ENCODE results near the gene MAP4K1. TPM values are rescaled to one million over a fixed set of nuclear protein-coding genes. Genes with fewer than 3 reads are reported as not detected.
"Not testable (repeated sequence)": the region's sequence is repeated elsewhere in the genome, so short reads cannot be mapped to it uniquely, and the experiment has no call there.

The MAP4K1 gene
- total RNA-seq, 1 donor from 2014 or later: 0.13 TPM

DNA sequence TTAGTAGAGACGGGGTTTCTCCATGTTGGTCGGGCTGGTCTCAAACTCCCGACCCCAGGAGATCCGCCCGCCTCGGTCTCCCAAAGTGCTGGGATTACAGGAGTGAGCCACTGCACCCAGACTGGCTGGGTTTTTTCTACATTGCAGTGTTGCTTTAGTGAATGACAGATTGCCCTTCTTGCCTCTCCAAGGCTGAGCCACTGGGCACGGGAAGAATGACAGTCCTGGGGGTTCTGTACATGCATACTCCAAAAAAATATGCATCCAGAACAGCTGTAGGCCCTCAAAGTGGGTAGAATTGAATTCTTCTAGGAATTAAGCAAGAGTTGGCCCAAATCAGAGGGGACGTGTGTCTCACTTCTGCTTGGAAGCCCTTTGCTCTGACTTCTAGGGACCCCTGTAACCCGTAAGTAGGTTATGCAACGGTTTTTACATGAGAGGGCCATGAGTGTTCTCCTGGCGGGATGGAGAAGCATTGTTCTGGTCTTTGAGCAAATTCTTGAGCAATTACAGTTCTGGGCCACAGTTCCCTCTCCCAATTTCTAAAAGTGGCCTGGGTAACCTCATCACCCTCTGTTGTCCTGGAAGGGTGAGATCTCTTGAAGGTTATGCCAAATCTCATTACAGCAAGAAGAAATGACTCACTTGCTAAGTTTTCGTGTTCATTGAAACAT, 33.3 kb upstream of the MAP4K1 start:
- no peak for DNase-seq (ENCODE audit: low read depth, low spot score)

DNA sequence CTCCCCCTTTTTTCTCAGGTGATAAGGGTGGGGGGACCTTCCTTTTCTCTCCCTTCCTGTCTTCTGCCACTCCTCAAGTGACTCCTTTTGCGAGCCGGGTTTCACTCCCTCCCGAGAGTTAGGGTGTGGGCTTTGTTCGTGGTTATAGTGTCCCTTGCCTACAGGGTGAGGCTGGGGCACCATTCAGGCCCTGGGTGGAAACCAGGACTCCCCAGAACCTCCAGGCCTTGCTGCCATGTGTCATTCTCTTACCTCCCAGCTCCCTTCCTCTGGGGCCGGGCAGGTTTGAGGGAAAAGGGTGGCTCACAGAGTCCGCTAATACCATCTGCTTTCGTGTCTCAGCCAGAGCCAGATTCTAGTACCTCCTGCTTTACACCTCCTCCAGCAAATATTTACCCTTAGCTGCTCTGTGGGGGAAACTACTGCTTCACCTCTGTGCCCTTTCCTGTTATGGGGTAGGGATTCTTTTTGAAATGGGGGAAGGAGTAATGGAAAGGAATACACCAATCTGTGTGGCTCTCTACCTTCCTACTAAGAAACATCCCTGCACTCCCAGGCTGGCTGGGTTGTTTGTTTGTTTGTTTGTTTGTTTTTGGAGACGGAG, 32.5 kb upstream of the MAP4K1 start:
- no peak for DNase-seq (ENCODE audit: low read depth, low spot score)

DNA sequence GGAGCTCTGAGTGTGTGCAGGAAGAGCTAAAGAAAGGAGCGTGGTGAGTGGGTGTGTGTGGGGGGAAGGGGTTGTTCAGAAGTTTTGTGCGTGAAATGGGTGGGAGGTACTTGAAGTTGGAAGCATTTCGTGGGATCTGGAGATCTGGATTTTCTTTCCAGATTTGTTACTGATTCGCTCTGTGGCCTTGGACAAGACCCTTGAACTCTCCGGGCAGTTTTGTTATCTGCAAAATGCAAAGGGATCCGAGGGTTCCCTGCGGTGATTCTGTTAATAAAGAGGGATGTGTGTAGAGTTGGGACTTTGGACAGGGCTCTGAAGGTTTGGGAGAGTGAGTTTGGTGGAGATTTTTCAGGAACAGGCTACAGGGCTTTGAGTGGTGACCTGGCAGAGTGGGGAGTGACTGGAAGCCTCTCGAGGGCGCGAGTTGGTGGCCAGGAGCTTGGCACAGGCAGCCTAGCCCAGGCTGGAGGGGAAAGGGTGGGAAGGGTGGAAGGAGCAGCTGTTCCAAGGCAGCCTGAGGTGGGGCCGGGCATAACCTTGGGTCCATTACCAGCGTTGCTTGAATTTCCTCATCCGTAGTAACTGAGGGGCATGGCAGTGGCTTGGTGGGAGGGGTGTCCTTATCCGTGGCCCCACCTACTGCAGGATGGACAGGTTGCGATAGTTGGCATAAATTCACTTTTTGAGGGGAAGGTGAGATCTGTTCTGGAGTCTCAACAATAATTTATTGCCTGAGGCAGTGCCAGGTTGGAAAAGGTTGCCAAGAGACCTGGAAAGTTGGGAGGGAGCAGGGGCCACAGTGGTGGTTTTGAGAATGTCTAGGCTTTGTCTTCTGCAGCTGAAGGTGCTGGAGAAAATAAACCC, 31.8 kb upstream of the MAP4K1 start:
- DNase-seq (ENCODE audit: low read depth, low spot score): no peak

DNA sequence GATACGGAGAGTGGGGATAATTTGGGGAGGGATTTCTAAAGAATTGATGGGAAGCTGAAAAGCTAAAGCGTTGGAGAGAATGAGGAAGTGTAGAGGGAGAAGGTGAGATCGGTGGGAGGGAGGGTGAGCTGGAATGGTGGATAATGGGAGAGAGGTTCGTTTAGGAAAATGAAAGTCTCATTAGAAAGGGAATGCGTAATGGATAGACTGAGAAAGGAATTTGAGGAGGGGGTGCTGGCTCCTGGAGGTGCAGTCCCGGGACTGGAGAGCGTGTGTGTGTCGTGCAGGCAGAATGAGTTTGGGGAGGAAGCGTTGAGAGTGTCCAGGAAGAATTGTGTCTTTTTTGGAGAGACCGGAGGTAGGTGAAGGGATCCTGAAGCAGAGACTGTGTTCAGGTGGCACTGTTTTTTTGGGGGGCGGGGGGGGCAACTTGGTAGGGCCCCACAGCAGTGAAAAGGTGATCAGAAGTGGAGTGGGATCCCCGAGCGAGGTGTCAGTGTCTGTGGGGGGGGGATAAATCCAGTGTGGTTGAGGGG, 31.1 kb upstream of the MAP4K1 start:
- no peak for DNase-seq (ENCODE audit: low read depth, low spot score)

DNA sequence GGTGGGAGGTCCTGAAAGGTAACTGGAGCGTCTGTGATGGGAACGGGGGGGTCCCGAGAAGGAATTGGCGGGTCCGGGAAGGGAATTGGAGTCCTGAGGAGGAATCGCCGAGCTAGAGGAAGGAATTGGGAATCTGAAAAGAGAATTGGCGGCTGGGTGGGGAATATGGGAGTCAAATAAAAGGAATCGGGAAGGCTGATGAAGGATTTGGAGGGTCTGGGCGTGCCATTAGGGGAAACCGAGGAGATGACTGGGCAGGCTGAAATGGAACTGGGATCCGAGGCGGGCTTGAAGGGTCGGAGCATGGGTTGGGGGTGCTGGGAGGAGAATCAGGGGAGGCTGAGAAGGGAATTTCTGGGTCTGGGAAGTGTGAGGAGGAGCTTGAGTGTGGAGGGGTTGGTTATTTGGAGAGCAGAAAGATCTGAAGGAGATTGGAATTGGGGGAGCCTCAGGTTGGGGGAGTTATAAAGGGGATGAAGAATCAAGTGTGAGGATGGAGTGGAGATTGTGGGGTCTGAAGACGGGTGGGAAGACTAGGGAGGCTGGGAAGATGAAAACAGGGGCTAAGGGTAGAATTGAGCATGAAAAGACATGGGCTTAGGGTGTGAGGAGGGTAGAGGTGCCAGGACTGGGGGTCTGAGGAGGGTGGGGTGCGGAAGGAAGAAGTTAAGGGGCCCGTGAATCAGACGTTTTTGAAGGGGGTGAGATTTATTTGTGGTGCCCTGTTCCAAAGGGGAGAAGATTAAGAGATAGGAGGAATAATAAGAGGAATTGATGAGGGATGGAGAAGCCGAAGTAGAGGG, 30.4 kb upstream of the MAP4K1 start:
- DNase-seq (ENCODE audit: low read depth, low spot score): no peak

DNA sequence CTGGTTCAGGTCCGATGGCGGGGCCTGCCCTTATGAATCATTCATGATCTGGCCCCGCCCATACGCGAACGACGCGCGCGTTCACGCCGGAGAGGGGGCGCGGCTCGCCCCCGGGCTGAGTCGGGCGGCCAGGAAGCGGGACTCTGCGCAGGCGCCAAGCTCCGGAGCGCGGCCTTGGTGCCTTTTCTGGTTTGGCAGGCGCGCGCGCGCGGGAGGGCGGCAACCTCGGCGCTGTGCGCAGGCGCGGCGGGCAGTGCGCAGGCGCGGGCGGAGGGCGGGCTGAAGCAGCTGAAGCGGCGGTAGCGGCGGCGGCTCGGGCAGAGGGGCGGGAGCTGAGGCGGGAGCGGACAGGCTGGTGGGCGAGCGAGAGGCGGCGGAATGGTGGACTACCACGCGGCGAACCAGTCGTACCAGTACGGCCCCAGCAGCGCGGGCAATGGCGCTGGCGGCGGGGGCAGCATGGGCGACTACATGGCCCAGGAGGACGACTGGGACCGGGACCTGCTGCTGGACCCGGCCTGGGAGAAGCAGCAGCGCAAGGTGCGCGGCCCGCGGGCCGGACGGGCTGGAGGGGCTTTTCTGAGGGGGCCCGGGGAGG, 29.7 kb upstream of the MAP4K1 start, which contains the start of gene ACTN4:
Gene ACTN4 (plus strand): TSS at position 282 of the 598 bp plus-strand sequence. CDS start 97 bp downstream, at position 379.
- peak; percentile 82 for DNase-seq (ENCODE audit: low read depth, low spot score)

DNA sequence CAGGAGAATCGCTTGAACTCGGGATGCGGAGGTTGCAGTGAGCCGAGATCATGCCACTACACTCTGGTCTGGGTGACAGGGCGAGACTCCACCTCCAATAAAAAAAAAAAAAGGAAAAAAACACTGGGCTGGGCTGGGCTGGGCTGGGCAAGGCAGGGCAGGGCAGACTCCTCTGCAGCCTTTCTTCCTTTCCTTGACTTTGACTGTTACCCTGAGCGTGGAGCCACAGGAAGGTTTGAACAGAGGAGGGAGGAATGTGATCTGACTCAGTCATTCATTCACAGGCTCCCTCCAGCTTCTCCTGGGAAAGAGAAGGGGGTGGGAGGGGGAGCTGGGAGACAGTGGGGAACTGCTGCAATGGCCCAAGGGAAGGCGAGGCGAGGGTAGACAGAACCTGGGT, 27.0 kb upstream of the MAP4K1 start:
- no peak for DNase-seq (ENCODE audit: low read depth, low spot score)

DNA sequence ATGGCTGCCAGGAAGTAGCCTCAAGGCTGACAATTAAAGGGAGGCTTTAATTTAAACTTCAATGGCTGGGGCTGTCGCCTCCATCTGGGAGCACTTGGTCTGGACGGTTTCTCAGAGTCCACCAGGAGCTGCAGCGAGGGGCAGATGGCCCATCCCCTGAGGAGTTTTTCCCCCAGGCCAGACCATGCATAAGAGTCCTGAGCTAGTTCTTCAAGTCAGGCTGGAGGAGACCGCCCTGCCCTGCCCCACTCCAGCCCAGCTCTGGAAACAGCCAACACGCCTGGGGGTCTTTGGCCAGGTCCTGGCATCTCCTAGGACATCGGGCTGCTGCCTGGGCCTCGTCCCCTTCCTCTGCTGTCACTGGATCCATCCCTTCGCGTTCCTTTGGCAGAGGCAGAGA, 24.4 kb upstream of the MAP4K1 start:
- DNase-seq (ENCODE audit: low read depth, low spot score): no peak

DNA sequence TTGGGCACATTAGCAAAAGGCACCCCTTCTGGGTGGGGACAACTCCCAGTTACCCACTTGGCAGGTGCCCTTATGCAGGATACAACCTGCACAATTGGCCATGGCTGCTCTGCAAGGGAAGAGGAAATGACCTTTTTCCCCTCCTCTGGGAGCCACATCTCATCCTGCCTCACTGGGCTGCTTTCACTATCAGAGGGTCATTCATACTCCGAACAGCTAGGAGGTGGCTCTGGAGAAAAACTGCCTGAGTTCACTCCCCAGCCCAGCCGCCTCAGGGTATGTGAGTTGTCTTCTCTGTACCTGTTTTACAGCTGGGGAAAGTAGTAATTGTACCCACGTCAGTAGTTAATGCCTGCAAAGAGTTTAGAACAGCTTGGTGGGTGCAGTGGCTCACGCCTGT, 22.6 kb upstream of the MAP4K1 start:
- no peak for DNase-seq (ENCODE audit: low read depth, low spot score)

DNA sequence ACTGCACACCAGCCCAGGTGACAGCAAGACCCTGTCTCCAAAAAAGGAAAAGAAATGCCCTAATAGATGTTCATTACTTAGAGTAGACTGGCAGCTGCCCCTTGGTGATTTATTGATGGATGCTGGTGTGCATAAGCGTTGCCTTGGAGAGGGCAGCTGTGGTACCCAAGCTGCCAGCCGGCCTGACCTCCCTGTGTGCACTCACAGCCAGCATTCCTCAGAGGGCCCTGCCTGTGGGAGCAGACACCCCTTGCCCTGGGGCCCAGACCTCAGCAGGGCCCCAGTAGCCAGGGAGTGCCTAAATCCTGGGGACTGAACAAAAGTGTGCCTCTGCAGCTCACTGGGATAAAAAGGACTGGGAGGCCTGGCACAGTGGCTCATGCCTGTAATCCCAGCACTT, 21.9 kb upstream of the MAP4K1 start:
- no peak for DNase-seq (ENCODE audit: low read depth, low spot score)

DNA sequence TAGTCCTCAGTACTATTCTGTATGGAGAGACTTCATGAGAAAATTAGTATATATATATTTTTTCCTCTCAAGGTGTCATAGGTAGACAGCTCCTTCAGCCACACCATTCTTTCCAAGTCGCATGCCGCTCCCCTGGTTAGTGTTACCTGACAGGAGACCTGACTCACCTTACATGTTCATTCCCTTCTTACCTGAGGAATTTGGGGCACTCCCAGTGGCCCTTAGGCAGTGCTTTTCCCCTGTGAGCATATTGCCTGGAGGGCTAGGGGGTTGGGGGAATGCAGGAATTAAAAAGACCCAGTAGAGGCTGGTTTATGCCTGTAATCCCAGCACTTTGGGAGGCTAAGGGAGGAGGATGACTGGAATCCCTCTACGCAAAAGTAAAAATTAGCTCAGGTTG, 20.7 kb upstream of the MAP4K1 start:
- DNase-seq (ENCODE audit: low read depth, low spot score): no peak

DNA sequence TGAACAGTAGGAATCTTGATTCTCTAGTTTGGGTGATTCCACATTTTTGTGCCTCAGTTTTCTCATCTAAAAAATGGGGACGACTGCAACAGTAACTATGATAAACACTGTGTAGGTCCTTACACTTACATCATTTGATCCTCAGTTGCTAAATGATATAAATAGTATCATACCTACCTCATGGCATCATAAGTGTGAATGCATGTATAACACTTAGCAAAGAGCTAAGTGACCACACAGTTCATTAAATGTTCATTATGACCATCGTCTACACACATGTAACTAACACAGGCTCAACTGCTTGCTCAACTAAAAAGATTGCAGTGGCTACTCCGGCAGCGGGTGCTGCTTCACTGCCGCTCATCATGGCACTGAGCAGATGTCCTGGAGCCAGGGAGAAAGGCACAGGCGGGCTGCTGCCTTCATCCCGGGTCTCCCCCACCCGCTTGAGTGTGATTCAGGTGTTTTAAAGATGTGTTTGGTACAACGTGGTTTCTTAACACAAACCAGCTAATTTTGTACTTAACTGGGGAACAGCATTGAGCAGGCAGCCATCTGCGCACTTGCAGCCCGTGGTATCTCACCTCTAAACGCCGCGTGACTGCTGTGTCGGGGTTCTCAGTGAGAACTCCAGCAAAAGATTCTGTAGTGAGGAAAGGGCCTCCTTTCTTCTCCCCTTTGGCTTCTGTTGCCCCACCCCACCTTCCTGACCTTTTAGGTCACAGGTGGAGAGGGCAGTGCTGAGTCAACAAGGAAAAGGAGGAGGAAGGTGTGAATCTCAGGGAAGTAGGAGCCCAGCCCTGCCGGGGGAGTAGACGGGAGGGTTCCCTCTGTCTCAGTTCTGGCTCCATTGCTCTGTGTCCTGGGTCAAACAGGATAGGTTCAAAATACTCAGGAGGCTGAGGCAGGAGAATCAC, 18.0 kb upstream of the MAP4K1 start:
- no peak for DNase-seq (ENCODE audit: low read depth, low spot score)

DNA sequence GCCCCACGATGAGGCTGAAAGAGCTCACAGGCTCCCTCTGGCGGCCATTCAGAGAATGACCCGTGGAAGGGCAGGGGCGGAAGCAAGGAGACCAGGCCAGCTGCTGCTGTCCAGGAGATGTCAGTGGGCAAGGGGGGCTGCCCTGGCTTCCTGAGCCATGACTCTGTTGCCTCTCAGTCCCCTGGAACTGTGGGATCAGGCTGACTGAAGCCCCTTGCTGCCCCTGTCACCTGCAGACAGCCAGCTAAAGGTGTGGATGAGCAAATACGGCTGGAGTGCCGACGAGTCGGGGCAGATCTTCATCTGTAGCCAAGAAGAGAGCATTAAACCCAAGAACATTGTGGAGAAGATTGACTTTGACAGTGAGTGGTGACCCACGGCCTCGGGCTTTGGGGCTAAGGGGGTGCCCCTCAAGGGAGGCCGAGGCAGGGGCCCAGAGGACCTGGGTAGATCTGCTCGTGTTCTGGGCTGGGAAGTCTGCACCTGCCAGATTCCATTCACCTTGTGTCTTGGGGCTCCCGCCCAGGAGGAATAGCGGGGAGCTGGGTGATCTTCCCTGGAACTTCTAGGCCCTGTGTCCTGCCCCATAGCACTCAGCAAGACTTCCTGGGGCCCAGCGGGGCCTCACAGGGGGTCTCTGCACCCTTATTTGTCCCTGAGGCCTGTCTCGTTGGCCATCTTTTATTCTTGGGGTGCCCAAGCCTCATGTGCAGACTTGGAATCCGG, 17.2 kb upstream of the MAP4K1 start:
- no peak for DNase-seq (ENCODE audit: low read depth, low spot score)

DNA sequence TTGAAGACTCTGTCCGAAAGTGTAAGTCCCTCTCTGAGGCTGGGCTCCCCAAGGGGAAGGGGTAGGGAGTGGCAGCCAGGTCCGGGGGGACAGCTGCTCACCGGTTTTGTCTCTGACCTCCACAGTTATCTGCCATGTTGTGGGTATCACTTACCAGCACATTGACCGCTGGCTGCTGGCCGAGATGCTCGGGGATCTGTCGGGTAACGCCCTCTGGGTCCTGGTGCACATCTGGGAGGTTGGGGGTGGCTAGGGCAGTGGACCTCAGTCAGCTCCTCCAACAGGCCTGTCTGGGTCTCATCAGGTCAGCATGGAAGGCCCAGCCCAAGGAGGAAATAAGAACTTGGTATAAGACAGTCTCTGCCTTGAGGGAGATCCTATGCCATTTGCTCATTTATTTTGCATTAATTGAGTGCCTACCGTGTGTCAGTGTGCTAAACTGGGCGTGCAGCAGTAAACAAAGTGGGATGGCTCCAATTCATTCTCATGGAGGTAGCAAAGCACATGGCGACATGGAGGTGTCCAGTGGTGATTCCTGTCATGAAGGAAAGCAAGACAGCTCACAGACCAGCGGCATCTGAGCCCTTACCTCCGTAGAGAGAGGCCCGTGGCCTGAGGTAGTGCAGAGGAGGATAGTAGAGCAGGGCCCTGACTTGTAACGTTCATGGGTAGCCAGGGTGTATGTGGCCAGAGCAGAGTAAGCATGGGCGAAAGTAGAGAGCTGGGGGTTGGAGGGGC, 14.9 kb upstream of the MAP4K1 start:
- no peak for DNase-seq (ENCODE audit: low read depth, low spot score)

DNA sequence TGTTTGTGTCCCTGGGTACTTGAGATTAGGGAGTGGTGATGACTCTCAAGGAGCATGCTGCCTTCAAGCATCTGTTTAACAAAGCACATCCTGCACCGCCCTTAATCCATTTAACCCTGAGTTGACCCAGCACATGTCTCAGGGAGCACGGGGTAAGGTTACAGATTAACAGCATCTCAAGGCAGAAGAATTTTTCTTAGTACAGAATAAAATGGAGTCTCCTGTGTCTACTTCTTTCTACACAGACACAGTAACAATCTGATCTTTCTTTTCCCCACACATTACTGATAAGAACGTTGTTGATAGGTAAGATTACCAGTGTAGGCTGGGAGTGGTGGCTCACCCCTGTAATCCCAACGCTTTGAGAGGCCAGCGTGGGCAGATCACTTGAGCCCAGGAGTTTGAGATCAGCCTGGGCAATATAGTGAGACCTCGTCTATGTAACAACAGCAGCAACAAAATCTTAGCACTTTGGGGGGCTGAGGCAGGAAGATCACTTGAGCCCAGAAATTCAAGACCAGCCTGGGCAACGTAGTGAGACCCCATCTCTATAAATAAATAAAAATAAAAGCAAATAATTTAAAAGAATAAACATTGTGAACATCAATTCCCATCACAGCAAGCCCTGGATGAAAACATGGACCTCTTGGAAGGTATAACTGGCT, 14.2 kb upstream of the MAP4K1 start:
- DNase-seq (ENCODE audit: low read depth, low spot score): not testable (repeated sequence)

DNA sequence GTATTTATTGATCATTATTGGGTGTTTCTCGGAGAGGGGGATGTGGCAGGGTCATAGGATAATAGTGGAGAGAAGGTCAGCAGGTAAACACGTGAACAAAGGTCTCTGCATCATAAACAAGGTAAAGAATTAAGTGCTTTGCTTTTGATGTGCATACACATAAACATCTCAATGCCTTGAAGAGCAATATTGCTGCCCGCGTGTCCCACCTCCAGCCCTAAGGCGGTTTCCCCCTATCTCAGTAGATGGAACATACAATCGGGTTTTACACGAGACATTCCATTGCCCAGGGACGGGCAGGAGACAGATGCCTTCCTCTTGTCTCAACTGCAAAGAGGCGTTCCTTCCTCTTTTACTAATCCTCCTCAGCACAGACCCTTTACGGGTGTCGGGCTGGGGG, 13.5 kb upstream of the MAP4K1 start:
- not testable (repeated sequence) for DNase-seq (ENCODE audit: low read depth, low spot score)

DNA sequence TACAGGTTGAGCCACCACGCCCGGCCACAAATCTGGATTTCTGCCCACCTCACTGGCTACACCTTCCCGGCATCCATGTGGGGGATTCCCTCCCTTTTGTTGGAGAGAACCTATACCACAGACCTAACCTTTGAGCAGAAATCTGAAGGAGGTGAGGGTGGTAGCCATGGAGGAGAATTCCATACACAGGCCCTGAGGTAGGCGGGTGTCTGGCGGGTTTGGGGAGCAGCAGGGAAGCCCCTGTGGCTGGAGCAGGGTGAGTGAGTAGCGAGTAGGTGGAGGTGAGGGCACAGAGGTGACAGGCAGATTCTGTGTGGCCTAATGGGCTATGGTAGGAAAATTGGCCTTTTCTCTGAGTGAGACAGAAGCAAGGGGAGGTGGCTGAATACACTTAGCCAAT, 11.8 kb upstream of the MAP4K1 start:
- DNase-seq (ENCODE audit: low read depth, low spot score): no peak

DNA sequence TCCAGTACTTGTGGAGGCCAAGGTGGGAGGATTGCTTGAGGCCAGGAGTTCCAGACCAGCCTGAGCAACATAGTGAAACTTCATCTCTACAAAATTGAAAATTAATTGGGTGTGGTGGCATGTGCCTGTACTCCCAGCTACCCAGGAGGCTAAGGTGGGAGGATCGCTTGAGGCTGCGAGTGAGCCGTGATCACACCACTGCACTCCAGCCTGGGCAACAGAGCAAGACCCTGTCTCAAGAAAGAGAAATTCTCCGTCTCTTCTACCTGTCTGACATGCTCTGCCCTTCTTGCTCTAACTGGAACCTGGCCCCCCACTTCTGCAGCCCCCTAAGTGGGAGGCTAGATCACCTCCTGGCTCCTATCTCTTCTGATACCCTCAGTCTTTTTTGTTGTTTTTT, 8.6 kb upstream of the MAP4K1 start:
- DNase-seq (ENCODE audit: low read depth, low spot score): no peak

Measured in pulmonary artery endothelial cell (primary cell).